HepG2 (cell line): ENCODE results near the gene MRPL10. TPM values are rescaled to one million over a fixed set of nuclear protein-coding genes. Genes with fewer than 3 reads are reported as not detected.

Source experiments
- AKNA ChIP-seq: sonication (generic); formaldehyde crosslinking; IDR thresholded peaks from 2 replicates; pipeline ENCODE4 v1.4.0; 2020; ENCODE audit warnings: missing genetic modification reagents, borderline replicate concordance
- ARID4A ChIP-seq: sonication (generic); formaldehyde crosslinking; IDR thresholded peaks from 2 replicates; pipeline ENCODE4 v1.5.0; 2020; ENCODE audit warnings: mild to moderate bottlenecking, missing genetic modification reagents, borderline replicate concordance
- GATA4 ChIP-seq: sonication (generic); IDR thresholded peaks from 2 replicates; pipeline ENCODE4 v1.6.1; 2016; ENCODE audit warnings: antibody characterized with exemption, low read depth, borderline replicate concordance
- GLI4 ChIP-seq: sonication (generic); formaldehyde crosslinking; IDR thresholded peaks from 2 replicates; pipeline ENCODE4 v1.5.1; 2020; ENCODE audit warnings: missing genetic modification reagents, mild to moderate bottlenecking, moderate library complexity, borderline replicate concordance
- TRIM24 ChIP-seq: sonication (generic); formaldehyde crosslinking; IDR thresholded peaks from 2 replicates; pipeline ENCODE4 v1.8.0; 2022; ENCODE audit warnings: mild to moderate bottlenecking, missing genetic modification reagents
- ZNF44 ChIP-seq: sonication (generic); formaldehyde crosslinking; IDR thresholded peaks from 2 replicates; pipeline ENCODE4 v1.5.1; 2020; ENCODE audit warnings: mild to moderate bottlenecking, missing genetic modification reagents
- ZNF451 ChIP-seq: sonication (generic); formaldehyde crosslinking; IDR thresholded peaks from 2 replicates; pipeline ENCODE4 v1.5.0; 2020; ENCODE audit warnings: mild to moderate bottlenecking, missing genetic modification reagents
- ZNF556 ChIP-seq: sonication (generic); formaldehyde crosslinking; IDR thresholded peaks from 2 replicates; pipeline ENCODE4 v1.4.0; 2020; ENCODE audit warnings: mild to moderate bottlenecking, missing genetic modification reagents, borderline replicate concordance
- ZNF605 ChIP-seq: sonication (generic); formaldehyde crosslinking; IDR thresholded peaks from 2 replicates; pipeline ENCODE4 v1.8.0; 2022; ENCODE audit warnings: mild to moderate bottlenecking, missing genetic modification reagents
- polyA plus RNA-seq, 8 experiments: library from polyadenylated mRNA; depleted of rRNA in 3 of 8; stranded (reverse) in 7 of 8; unstranded in 1 of 8; fragments of >200 nt; fragmentation: Illumina TruSeq in 4 of 8; extraction: Trizol in 4 of 8; gene quantifications; 2 replicates each; pipeline versions ENCODE4 v1.2.1 to v1.2.3, GENCODE V29; 2011 to 2016; ENCODE audit warnings: low read depth in 4 of 8, missing spikeins in 1 of 8, mixed read lengths in 1 of 8; ENCODE audit not compliant: insufficient read depth in 1 of 8
- total RNA-seq, 5 experiments: library from RNA; depleted of rRNA; stranded (reverse); fragments of >200 nt; fragmentation: Illumina TruSeq; extraction: Trizol; gene quantifications; 2 replicates each; pipeline ENCODE4 v1.2.3, GENCODE V29; 2016; ENCODE audit warnings: low read depth in 1 of 5
- TF ChIP-seq, protein P1 (sequence below): sonication (generic); formaldehyde crosslinking; IDR thresholded peaks from 2 replicates; pipeline ENCODE4 v1.5.1; 2020; ENCODE audit warnings: mild to moderate bottlenecking, moderate library complexity, missing genetic modification reagents
- TF ChIP-seq, protein P2 (sequence below): sonication (generic); formaldehyde crosslinking; IDR thresholded peaks from 2 replicates; pipeline ENCODE4 v1.4.0; 2020; ENCODE audit warnings: mild to moderate bottlenecking, missing genetic modification reagents

Gene MRPL10
- total and polyA plus RNA-seq, 2 of the 13 experiments (the other 11 are each of a cell fraction or from before 2014, with no cell fraction given), result 56.7 to 149 TPM

GRCh38 chr17:47840742-47841487 lies 9.6 kb upstream of the MRPL10 start, which contains the start of gene SCRN2 (continued):
- TF ChIP-seq GLI4 (CRISPR knock-in tag) (peak; percentile 87; the same call in 1 of the 2 replicates), ZNF44 (CRISPR knock-in tag) (peak; percentile 90), ARID4A (peak; percentile 89), AKNA (CRISPR knock-in tag) (0 out of 2 replicates have a peak, but pooled peaks have one; percentile 78), ZNF605 (peak; percentile 85; the same call in 1 of the 2 replicates), GATA4 (no peak), TRIM24 (no peak), ZNF451 (CRISPR knock-in tag) (peak; percentile 63; the same call in 1 of the 2 replicates), ZNF556 (CRISPR knock-in tag) (peak; percentile 69; the same call in 1 of the 2 replicates)
- TF ChIP-seq, protein P1, sequence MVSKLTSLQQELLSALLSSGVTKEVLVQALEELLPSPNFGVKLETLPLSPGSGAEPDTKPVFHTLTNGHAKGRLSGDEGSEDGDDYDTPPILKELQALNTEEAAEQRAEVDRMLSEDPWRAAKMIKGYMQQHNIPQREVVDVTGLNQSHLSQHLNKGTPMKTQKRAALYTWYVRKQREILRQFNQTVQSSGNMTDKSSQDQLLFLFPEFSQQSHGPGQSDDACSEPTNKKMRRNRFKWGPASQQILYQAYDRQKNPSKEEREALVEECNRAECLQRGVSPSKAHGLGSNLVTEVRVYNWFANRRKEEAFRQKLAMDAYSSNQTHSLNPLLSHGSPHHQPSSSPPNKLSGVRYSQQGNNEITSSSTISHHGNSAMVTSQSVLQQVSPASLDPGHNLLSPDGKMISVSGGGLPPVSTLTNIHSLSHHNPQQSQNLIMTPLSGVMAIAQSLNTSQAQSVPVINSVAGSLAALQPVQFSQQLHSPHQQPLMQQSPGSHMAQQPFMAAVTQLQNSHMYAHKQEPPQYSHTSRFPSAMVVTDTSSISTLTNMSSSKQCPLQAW (CRISPR knock-in tag), result peak; percentile 74
- TF ChIP-seq, protein P2, sequence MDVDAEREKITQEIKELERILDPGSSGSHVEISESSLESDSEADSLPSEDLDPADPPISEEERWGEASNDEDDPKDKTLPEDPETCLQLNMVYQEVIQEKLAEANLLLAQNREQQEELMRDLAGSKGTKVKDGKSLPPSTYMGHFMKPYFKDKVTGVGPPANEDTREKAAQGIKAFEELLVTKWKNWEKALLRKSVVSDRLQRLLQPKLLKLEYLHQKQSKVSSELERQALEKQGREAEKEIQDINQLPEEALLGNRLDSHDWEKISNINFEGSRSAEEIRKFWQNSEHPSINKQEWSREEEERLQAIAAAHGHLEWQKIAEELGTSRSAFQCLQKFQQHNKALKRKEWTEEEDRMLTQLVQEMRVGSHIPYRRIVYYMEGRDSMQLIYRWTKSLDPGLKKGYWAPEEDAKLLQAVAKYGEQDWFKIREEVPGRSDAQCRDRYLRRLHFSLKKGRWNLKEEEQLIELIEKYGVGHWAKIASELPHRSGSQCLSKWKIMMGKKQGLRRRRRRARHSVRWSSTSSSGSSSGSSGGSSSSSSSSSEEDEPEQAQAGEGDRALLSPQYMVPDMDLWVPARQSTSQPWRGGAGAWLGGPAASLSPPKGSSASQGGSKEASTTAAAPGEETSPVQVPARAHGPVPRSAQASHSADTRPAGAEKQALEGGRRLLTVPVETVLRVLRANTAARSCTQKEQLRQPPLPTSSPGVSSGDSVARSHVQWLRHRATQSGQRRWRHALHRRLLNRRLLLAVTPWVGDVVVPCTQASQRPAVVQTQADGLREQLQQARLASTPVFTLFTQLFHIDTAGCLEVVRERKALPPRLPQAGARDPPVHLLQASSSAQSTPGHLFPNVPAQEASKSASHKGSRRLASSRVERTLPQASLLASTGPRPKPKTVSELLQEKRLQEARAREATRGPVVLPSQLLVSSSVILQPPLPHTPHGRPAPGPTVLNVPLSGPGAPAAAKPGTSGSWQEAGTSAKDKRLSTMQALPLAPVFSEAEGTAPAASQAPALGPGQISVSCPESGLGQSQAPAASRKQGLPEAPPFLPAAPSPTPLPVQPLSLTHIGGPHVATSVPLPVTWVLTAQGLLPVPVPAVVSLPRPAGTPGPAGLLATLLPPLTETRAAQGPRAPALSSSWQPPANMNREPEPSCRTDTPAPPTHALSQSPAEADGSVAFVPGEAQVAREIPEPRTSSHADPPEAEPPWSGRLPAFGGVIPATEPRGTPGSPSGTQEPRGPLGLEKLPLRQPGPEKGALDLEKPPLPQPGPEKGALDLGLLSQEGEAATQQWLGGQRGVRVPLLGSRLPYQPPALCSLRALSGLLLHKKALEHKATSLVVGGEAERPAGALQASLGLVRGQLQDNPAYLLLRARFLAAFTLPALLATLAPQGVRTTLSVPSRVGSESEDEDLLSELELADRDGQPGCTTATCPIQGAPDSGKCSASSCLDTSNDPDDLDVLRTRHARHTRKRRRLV (CRISPR knock-in tag), result peak; percentile 94
